Mucosa of rectum (tissue), 2 donors: ENCODE results near the gene BRI3BP.
"Not testable (repeated sequence)": the region's sequence is repeated elsewhere in the genome, so short reads cannot be mapped to it uniquely, and the experiment has no call there.

ENCODE experiments used
- H3K27ac ChIP-seq, 2 donors: one replicate each; pipeline ENCODE4 v1.7.0; 2013; ENCODE audit warnings: inconsistent platforms in 2 of 2, low read depth in 2 of 2, low read length in 2 of 2
- H3K27me3 ChIP-seq, 2 donors: one replicate each; pipeline ENCODE4 v1.7.0; 2013; ENCODE audit warnings: low read length in 2 of 2; ENCODE audit not compliant: control insufficient read depth in 2 of 2, insufficient read depth in 2 of 2
- H3K36me3 ChIP-seq, 2 donors: one replicate each; pipeline ENCODE4 v1.7.0; 2013; ENCODE audit warnings: low read length in 2 of 2; ENCODE audit not compliant: control insufficient read depth in 2 of 2, insufficient read depth in 2 of 2
- H3K4me1 ChIP-seq, 2 donors: one replicate each; pipeline ENCODE4 v1.7.0; 2013; ENCODE audit warnings: low read length in 2 of 2, mild to moderate bottlenecking in 1 of 2; ENCODE audit not compliant: control insufficient read depth in 2 of 2, insufficient read depth in 2 of 2
- H3K4me3 ChIP-seq, 2 donors: one replicate each; pipeline ENCODE4 v1.7.0; 2013; ENCODE audit warnings: low read length in 2 of 2
- H3K9ac ChIP-seq, 2 donors: one replicate each; pipeline ENCODE4 v1.7.0; 2013; ENCODE audit warnings: low read length in 2 of 2, low read depth in 1 of 2, mild to moderate bottlenecking in 1 of 2
- H3K9me3 ChIP-seq, 2 donors: one replicate each; pipeline ENCODE4 v1.7.0; 2013; ENCODE audit warnings: low read length in 2 of 2; ENCODE audit not compliant: control insufficient read depth in 2 of 2
- donor health status: healthy.
- donor health status: Normal muscosa, but diverticular disease.

The BRI3BP gene

GRCh38 chr12:124972211-124972610, 21.2 kb upstream of the BRI3BP start:
- Histone ChIP-seq H3K4me1 (no peaks in the 10 kb centered on the region), H3K9ac (no peak overlapping the region), H3K27ac (no peak overlapping the region), H3K4me3 (no peak overlapping the region), H3K27me3 (no peaks in the 10 kb centered on the region), H3K36me3 (peaks cover 38 to 60% of the 10 kb centered on the region in 2 donors), H3K9me3 (no peaks in the 10 kb centered on the region)

GRCh38 chr12:124975276-124975675, 18.2 kb upstream of the BRI3BP start:
- Histone ChIP-seq H3K36me3 (peaks cover 49 to 65% of the 10 kb centered on the region in 2 donors), H3K4me1 (no peaks in the 10 kb centered on the region), H3K4me3 (no peak overlapping the region), H3K9me3 (no peaks in the 10 kb centered on the region), H3K27ac (no peak overlapping the region), H3K9ac (no peak overlapping the region), H3K27me3 (no peaks in the 10 kb centered on the region)

DNA sequence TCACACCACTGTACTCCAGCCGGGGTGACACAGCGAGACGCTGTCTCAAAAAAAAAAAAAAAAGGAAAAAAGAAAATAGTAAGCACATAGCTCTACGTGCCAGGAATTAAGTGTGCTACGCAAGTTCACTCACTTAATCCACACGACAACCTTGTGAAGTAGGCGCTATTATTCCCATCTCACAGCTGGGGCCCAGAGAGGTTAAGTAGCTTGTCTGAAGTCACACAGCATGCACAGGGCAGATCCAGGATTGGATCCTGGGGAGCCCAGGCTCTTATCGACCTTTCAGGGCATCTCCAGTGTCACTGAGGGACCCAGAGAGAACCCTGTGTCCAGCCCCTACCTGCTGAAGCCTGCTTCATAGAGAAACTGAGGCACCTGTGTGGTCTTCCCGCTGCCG, 16.4 kb upstream of the BRI3BP start:
- no peak overlapping the region for H3K27ac ChIP-seq
- H3K36me3 ChIP-seq: peaks cover 54 to 62% of the 10 kb centered on the region in 2 donors
- H3K9ac ChIP-seq: no peak overlapping the region
- H3K27me3 ChIP-seq: no peaks in the 10 kb centered on the region
- no peak overlapping the region for H3K4me3 ChIP-seq
- no peaks in the 10 kb centered on the region for H3K9me3 ChIP-seq
- H3K4me1 ChIP-seq: no peaks in the 10 kb centered on the region

DNA sequence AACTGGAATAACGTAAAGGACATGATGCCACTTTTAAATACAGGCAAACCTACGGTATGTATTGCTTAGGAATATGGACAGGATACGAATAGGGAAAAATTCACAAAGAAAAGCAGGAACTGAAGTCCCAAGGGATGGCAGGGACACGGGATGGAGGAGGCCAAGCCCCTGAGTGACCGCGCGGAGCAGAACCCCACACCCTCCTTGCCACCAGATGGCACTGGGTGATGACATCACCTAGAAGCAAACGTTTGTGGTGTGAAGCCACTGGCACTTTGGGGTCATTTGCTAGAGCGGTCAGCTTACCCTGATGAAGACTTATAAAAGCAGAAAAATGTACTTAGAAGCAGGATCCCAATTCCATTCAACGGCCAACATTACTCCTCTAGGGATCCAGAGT, 13.9 kb upstream of the BRI3BP start:
- no peaks in the 10 kb centered on the region for H3K4me1 ChIP-seq
- H3K9ac ChIP-seq: no peak overlapping the region
- no peaks in the 10 kb centered on the region for H3K9me3 ChIP-seq
- H3K4me3 ChIP-seq: no peak overlapping the region
- H3K36me3 ChIP-seq: peaks cover 57 to 68% of the 10 kb centered on the region in 2 donors
- no peaks in the 10 kb centered on the region for H3K27me3 ChIP-seq
- no peak overlapping the region for H3K27ac ChIP-seq

DNA sequence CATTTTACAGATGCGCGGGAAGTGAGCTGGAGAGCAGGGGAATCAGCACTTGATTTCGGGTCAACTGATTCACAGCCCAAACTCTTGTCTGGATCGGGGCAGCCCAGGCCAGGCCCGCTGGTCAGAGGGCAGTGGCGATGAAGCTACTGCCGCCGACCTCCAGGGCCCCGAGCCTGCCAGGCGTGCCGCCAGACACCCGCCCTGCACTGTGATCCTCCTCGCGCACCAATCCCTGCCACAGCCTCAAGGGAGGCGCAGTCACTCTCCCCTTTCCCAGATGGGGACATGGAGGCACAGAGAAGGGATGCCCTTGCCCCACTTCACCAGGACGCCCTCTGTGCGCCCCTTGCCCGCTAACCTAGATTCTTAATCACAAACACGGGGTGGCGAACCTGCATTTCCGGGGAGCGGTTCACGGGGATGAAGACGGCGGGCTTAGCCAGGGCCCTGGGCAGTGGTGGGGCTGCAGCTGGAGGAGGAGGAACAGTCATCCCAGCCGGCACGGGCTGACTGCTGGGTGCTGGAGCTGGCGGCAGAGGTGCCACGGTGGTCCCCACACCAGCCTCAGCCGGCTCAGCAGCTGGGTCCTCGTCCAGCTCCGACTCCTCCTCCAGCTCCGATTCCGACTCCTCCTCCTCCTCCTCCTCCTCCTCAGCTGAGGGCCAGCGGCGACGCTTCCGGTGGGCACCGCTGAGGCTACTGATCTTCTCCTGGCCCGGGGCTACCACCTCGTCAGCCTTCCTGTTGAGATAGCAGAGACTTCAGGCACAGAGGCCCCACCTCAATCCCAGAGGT, 13.2 kb upstream of the BRI3BP start:
- no peaks in the 10 kb centered on the region for H3K27me3 ChIP-seq
- H3K4me3 ChIP-seq: no peak overlapping the region
- no peak overlapping the region for H3K9ac ChIP-seq
- H3K4me1 ChIP-seq: no peaks in the 10 kb centered on the region
- no peaks in the 10 kb centered on the region for H3K9me3 ChIP-seq
- H3K27ac ChIP-seq: no peak overlapping the region
- H3K36me3 ChIP-seq: peaks cover 58 to 71% of the 10 kb centered on the region in 2 donors

GRCh38 chr12:124986876-124987275, 6.6 kb upstream of the BRI3BP start:
- not testable (repeated sequence) for H3K9me3 ChIP-seq, H3K4me3 ChIP-seq, H3K27ac ChIP-seq, H3K27me3 ChIP-seq, H3K9ac ChIP-seq, H3K4me1 ChIP-seq
- H3K36me3 ChIP-seq: peaks cover 15 to 25% of the 10 kb centered on the region in 2 donors

- Histone ChIP-seq H3K36me3 (no peaks in the 10 kb centered on the region), H3K27ac (peak overlapping the region; percentile 74 to 80), H3K4me3 (peak overlapping the region; percentile 83 to 92), H3K27me3 (no peaks in the 10 kb centered on the region), H3K9me3 (no peaks in the 10 kb centered on the region), H3K4me1 (peaks cover 11 to 13% of the 10 kb centered on the region in 2 donors), H3K9ac (peak overlapping the region; percentile 56 to 70)
Measured at GRCh38 chr12:124992874-124993625, 395 bp upstream of the BRI3BP start.

- Histone ChIP-seq H3K36me3 (no peaks in the 10 kb centered on the region), H3K27me3 (no peaks in the 10 kb centered on the region), H3K27ac (peak overlapping the region; percentile 71 to 77), H3K4me3 (peak overlapping the region; percentile 85 to 92), H3K4me1 (peaks cover 9 to 11% of the 10 kb centered on the region in 2 donors), H3K9ac (peak overlapping the region; percentile 65 to 72), H3K9me3 (no peaks in the 10 kb centered on the region)
Measured at GRCh38 chr12:124994437-124994975, 1.1 kb downstream of the BRI3BP start.

DNA sequence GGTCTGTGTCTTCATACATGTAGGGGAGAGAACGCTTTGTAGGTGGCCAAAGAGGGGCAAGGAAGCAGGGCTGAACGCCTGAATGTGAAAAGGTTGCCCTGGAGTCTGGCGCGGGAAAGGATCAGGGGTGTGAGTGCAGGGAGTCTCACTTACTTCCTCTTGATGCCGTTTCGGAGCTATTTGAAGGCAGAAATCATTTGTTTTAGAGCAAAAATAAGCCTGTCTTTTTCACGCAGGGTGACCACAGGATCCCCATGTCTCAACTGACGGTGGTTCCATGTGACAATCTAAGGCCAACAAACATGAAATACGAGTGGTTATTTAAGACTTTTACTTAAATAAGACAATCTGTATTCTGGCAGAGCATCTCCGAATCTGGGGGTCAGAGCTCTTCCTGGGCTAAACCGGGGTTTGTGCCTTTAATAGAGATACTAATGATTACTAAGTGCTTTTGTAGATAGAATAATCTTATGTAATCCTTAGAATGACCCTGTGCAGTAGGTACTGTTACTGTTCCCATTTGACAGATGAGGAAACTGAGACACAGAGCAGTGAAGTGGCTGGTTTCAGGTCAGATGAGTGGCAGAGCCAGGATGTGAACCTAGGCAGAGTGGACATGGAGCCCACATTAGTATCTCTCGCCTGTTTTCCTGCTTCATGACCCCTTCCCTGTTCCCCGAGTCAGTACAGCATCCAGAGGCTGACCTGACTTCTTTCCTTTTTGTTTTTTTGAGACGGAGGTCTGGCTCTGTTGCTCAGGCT, 1.9 kb downstream of the BRI3BP start:
- Histone ChIP-seq H3K9ac (peak overlapping the region; percentile 65 to 72), H3K27ac (peak overlapping the region; percentile 71 to 77), H3K36me3 (no peaks in the 10 kb centered on the region), H3K27me3 (no peaks in the 10 kb centered on the region), H3K9me3 (no peaks in the 10 kb centered on the region), H3K4me1 (peaks cover 9 to 11% of the 10 kb centered on the region in 2 donors), H3K4me3 (peak overlapping the region; percentile 85 to 92)
